Astrocyte (in vitro differentiated cells and primary cell): ENCODE measurements around the gene LBR.

Experiments used
- EZH2 ChIP-seq: IDR thresholded peaks from 2 replicates; pipeline ENCODE4 v1.6.1; 2012; ENCODE audit warnings: mild to moderate bottlenecking, low read length, inconsistent platforms; ENCODE audit not compliant: insufficient read depth
- TF ChIP-seq, protein P1 (sequence below): IDR thresholded peaks from 2 replicates; pipeline ENCODE4 v1.5.1; 2011; ENCODE audit warnings: low read depth, mild to moderate bottlenecking, inconsistent platforms, low read length, moderate library complexity; ENCODE audit not compliant: insufficient read depth

DNA sequence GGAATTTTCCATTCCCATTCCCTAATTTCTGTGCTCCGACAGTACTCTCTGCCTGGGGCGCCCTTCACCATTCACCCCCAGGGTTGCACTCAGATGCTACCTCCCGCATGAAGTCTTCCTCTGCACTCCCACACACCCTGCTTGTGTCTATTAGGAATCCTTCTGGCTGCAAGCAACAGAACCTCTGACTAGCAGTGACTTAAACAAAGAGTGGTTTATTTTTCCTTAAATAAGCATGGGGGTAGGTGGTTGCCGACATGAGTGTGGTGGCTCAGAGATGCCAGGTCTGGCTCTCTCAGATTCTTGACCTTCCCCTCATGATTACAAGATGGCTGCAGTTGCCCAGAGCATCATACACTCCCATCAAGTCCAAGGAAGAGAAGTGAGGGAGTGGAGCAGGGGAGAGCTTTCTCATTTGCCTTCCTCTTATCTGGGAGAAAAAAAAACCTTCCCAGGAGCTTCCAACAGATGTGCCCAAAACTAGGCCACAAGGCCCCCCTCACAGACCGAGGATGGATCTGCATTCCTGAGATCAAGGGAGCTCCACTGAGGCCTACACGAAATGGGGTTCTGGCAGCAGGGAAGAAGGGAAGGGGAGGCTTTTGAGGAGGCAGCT, 49.6 kb upstream of the LBR start:
- TF ChIP-seq, protein P1, sequence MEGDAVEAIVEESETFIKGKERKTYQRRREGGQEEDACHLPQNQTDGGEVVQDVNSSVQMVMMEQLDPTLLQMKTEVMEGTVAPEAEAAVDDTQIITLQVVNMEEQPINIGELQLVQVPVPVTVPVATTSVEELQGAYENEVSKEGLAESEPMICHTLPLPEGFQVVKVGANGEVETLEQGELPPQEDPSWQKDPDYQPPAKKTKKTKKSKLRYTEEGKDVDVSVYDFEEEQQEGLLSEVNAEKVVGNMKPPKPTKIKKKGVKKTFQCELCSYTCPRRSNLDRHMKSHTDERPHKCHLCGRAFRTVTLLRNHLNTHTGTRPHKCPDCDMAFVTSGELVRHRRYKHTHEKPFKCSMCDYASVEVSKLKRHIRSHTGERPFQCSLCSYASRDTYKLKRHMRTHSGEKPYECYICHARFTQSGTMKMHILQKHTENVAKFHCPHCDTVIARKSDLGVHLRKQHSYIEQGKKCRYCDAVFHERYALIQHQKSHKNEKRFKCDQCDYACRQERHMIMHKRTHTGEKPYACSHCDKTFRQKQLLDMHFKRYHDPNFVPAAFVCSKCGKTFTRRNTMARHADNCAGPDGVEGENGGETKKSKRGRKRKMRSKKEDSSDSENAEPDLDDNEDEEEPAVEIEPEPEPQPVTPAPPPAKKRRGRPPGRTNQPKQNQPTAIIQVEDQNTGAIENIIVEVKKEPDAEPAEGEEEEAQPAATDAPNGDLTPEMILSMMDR: no peak
- TF ChIP-seq EZH2: no peak
